Astrocyte of the cerebellum (primary cell): ENCODE results near the gene LENEP.
A peak's percentile ranks its signal among the peaks of the same experiment; 100 is the strongest.
"Not testable (repeated sequence)": the region's sequence is repeated elsewhere in the genome, so short reads cannot be mapped to it uniquely, and the experiment has no call there.

Source experiments
- DNase-seq: peaks from one replicate; pipeline ENCODE4 v3.0.0-alpha.2; 2011; ENCODE audit warnings: low read depth
- H3K4me3 ChIP-seq: 2 replicates; pipeline ENCODE4 v1.5.1; 2011; ENCODE audit warnings: mild to moderate bottlenecking, low read depth, low read length, moderate library complexity
- CTCF ChIP-seq: IDR thresholded peaks from 2 replicates; pipeline ENCODE4 v1.5.1; 2012; ENCODE audit warnings: low read length, low read depth, moderate library complexity, mild to moderate bottlenecking; ENCODE audit errors: missing control alignments
- in situ Hi-C: cut with HindIII; loops from 2 replicates; pipeline ENCODE4 v1.10.0; 2017; ENCODE audit warnings: low sequenced_read_pairs

LENEP gene

GRCh38 chr1:154974808-154975408, 18.5 kb upstream of the LENEP start:
- peak overlapping the region; percentile 55 for H3K4me3 ChIP-seq
- in situ Hi-C loops: no loop called here
- peak; percentile 90 for DNase-seq
- no peak for TF ChIP-seq CTCF

- DNase-seq: no peak
- H3K4me3 ChIP-seq: peak overlapping the region; percentile 55
- in situ Hi-C loops: no loop called here
- no peak for TF ChIP-seq CTCF
Observed at GRCh38 chr1:154975409-154976059, 17.9 kb upstream of the LENEP start.

GRCh38 chr1:154977762-154978161, 15.6 kb upstream of the LENEP start:
- H3K4me3 ChIP-seq, in situ Hi-C loops, DNase-seq: not testable (repeated sequence)

GRCh38 chr1:154978360-154978759, 15.0 kb upstream of the LENEP start:
- in situ Hi-C loops: no loop called here
- TF ChIP-seq CTCF: no peak
- no peak overlapping the region for H3K4me3 ChIP-seq
- DNase-seq: no peak

- no peak for TF ChIP-seq CTCF
- DNase-seq: no peak
- in situ Hi-C loops: no loop called here
- peak overlapping the region; percentile 76 for H3K4me3 ChIP-seq
Observed at GRCh38 chr1:154982341-154982740, 11.0 kb upstream of the LENEP start.

GRCh38 chr1:154982897-154983648, 10.3 kb upstream of the LENEP start, which contains the start of gene FLAD1:
TSS of gene FLAD1 (plus strand) at chr1:154983344. CDS start at chr1:154983695, 351 bp downstream.
- no peak for TF ChIP-seq CTCF
- in situ Hi-C loops: no loop called here
- peak within 1 kb of the TSS; percentile 76 for H3K4me3 ChIP-seq
- DNase-seq: peak; percentile 100
